IPS-15b (cell line): Measurements from ENCODE around the gene CNPY1.
"Not testable (repeated sequence)": the region's sequence is repeated elsewhere in the genome, so short reads cannot be mapped to it uniquely, and the experiment has no call there.

Source experiments
- H3K27me3 ChIP-seq: one replicate; pipeline ENCODE4 v1.6.1; 2013; ENCODE audit warnings: low read length; ENCODE audit not compliant: control insufficient read depth, insufficient read depth
- H3K36me3 ChIP-seq: one replicate; pipeline ENCODE4 v1.6.1; 2013; ENCODE audit warnings: low read length; ENCODE audit not compliant: control insufficient read depth, insufficient read depth
- H3K4me1 ChIP-seq: one replicate; pipeline ENCODE4 v1.6.1; 2013; ENCODE audit warnings: mild to moderate bottlenecking, low read length; ENCODE audit not compliant: control insufficient read depth, insufficient read depth
- H3K4me3 ChIP-seq: one replicate; pipeline ENCODE4 v1.5.1; 2013; ENCODE audit warnings: low read depth, low read length
- H3K9ac ChIP-seq: one replicate; pipeline ENCODE4 v1.6.1; 2013; ENCODE audit warnings: low read depth, mild to moderate bottlenecking, low read length
- H3K9me3 ChIP-seq: one replicate; pipeline ENCODE4 v1.6.1; 2013; ENCODE audit warnings: mild to moderate bottlenecking, low read length; ENCODE audit not compliant: control insufficient read depth, insufficient read depth

Gene CNPY1

GRCh38 chr7:155523168-155523675 lies 23.1 kb downstream of the CNPY1 start:
- Histone ChIP-seq H3K4me1 (no peaks in the 10 kb centered on the region), H3K27me3 (peaks cover 48% of the 10 kb centered on the region), H3K36me3 (no peaks in the 10 kb centered on the region), H3K9me3 (no peaks in the 10 kb centered on the region), H3K4me3 (no peak overlapping the region), H3K9ac (no peak overlapping the region)

GRCh38 chr7:155521743-155522398 lies 24.5 kb downstream of the CNPY1 start:
- Histone ChIP-seq H3K9me3 (no peaks in the 10 kb centered on the region), H3K4me3 (no peak overlapping the region), H3K4me1 (no peaks in the 10 kb centered on the region), H3K27me3 (peaks cover 59% of the 10 kb centered on the region), H3K9ac (no peak overlapping the region), H3K36me3 (no peaks in the 10 kb centered on the region)

GRCh38 chr7:155521007-155521742 lies 25.2 kb downstream of the CNPY1 start:
- Histone ChIP-seq H3K4me1 (no peaks in the 10 kb centered on the region), H3K4me3 (no peak overlapping the region), H3K9ac (no peak overlapping the region), H3K36me3 (no peaks in the 10 kb centered on the region), H3K27me3 (peaks cover 59% of the 10 kb centered on the region), H3K9me3 (no peaks in the 10 kb centered on the region)

GRCh38 chr7:155520114-155520513 lies 26.2 kb downstream of the CNPY1 start:
- Histone ChIP-seq H3K27me3 (peaks cover 60% of the 10 kb centered on the region), H3K36me3 (no peaks in the 10 kb centered on the region), H3K9ac (no peak overlapping the region), H3K9me3 (no peaks in the 10 kb centered on the region), H3K4me3 (no peak overlapping the region), H3K4me1 (no peaks in the 10 kb centered on the region)

GRCh38 chr7:155519358-155519757 lies 27.0 kb downstream of the CNPY1 start:
- not testable (repeated sequence) for H3K36me3 ChIP-seq, H3K4me1 ChIP-seq, H3K4me3 ChIP-seq, H3K9ac ChIP-seq, H3K9me3 ChIP-seq
- H3K27me3 ChIP-seq, result peaks cover 67% of the 10 kb centered on the region

- Histone ChIP-seq H3K27me3 (peaks cover 72% of the 10 kb centered on the region), H3K4me1 (no peaks in the 10 kb centered on the region), H3K36me3 (no peaks in the 10 kb centered on the region), H3K9me3 (no peaks in the 10 kb centered on the region), H3K9ac (no peak overlapping the region), H3K4me3 (no peak overlapping the region)
Measured at GRCh38 chr7:155518633-155519032, 27.7 kb downstream of the CNPY1 start.

GRCh38 chr7:155517969-155518368 lies 28.4 kb downstream of the CNPY1 start:
- H3K4me1 ChIP-seq, result no peaks in the 10 kb centered on the region
- no peaks in the 10 kb centered on the region for H3K9me3 ChIP-seq
- no peak overlapping the region for H3K9ac ChIP-seq
- H3K27me3 ChIP-seq, result peaks cover 78% of the 10 kb centered on the region
- H3K4me3 ChIP-seq, result no peak overlapping the region
- H3K36me3 ChIP-seq, result no peaks in the 10 kb centered on the region

- Histone ChIP-seq H3K4me1 (no peaks in the 10 kb centered on the region), H3K27me3 (peaks cover 78% of the 10 kb centered on the region), H3K4me3 (no peak overlapping the region), H3K9ac (no peak overlapping the region), H3K36me3 (no peaks in the 10 kb centered on the region), H3K9me3 (no peaks in the 10 kb centered on the region)
Measured at GRCh38 chr7:155517452-155517851, 28.9 kb downstream of the CNPY1 start.

GRCh38 chr7:155516466-155516865 lies 29.9 kb downstream of the CNPY1 start:
- no peak overlapping the region for H3K9ac ChIP-seq

GRCh38 chr7:155515318-155515717 lies 31.0 kb downstream of the CNPY1 start:
- peaks cover 4% of the 10 kb centered on the region for H3K4me1 ChIP-seq
- no peaks in the 10 kb centered on the region for H3K36me3 ChIP-seq
- peaks cover 94% of the 10 kb centered on the region for H3K27me3 ChIP-seq
- H3K9me3 ChIP-seq, result no peaks in the 10 kb centered on the region
- no peak overlapping the region for H3K9ac ChIP-seq
- no peak overlapping the region for H3K4me3 ChIP-seq

More at GRCh38 chr7:155516466-155516865, 29.9 kb downstream of the CNPY1 start:
- H3K9me3 ChIP-seq, result no peaks in the 10 kb centered on the region
- H3K36me3 ChIP-seq, result no peaks in the 10 kb centered on the region
- H3K27me3 ChIP-seq, result peaks cover 85% of the 10 kb centered on the region
- H3K4me3 ChIP-seq, result no peak overlapping the region
- no peaks in the 10 kb centered on the region for H3K4me1 ChIP-seq

GRCh38 chr7:155514296-155514695 lies 32.1 kb downstream of the CNPY1 start:
- Histone ChIP-seq H3K36me3 (no peaks in the 10 kb centered on the region), H3K27me3 (peaks cover 92% of the 10 kb centered on the region), H3K9me3 (no peaks in the 10 kb centered on the region), H3K4me3 (no peak overlapping the region), H3K4me1 (peaks cover 5% of the 10 kb centered on the region), H3K9ac (no peak overlapping the region)
